OCI-LY3 (cell line): ENCODE measurements around the gene ARHGEF11.

ENCODE experiments used
- H2AFZ ChIP-seq: fragments of 200-600, 300-600 bp; shearing (Covaris generic); 2 replicates; pipeline ENCODE4 v1.6.0; 2014; ENCODE audit warnings: antibody characterized with exemption, low read depth, low read length
- H3K27ac ChIP-seq: fragments of 200-600, 300-600 bp; sonication (generic); 2 replicates; pipeline ENCODE4 v1.5.1; 2014; ENCODE audit warnings: mild to moderate bottlenecking, low read length, moderate library complexity, mixed read lengths
- H3K27me3 ChIP-seq: fragments of 200-600, 300-600 bp; sonication (generic); 2 replicates; pipeline ENCODE4 v1.6.1; 2014; ENCODE audit warnings: low read depth, low read length, mixed read lengths
- H3K36me3 ChIP-seq: fragments of 200-600, 300-600 bp; sonication (generic); replicated peaks from 2 replicates; pipeline ENCODE3; 2014; ENCODE audit warnings: low read depth, low read length, mixed read lengths
- H3K4me1 ChIP-seq: fragments of 300-600, 200-600 bp; sonication (generic); 2 replicates; pipeline ENCODE4 v1.6.1; 2014; ENCODE audit warnings: low read length, mixed read lengths
- H3K4me2 ChIP-seq: fragments of 200-600, 300-600 bp; sonication (generic); 2 replicates; pipeline ENCODE4 v1.6.1; 2014; ENCODE audit warnings: low read length, mixed read lengths
- H3K4me3 ChIP-seq: fragments of 300-600, 200-600 bp; sonication (generic); 2 replicates; pipeline ENCODE4 v1.5.1; 2014; ENCODE audit warnings: antibody characterized with exemption, mild to moderate bottlenecking, low read length, moderate library complexity
- H3K79me2 ChIP-seq: fragments of 300-600, 200-600 bp; shearing (Covaris generic); 2 replicates; pipeline ENCODE4 v1.6.1; 2014; ENCODE audit warnings: mild to moderate bottlenecking, low read length, mixed read lengths
- H3K9ac ChIP-seq: fragments of 300-600, 200-600 bp; shearing (Covaris generic); 2 replicates; pipeline ENCODE4 v1.6.0; 2014; ENCODE audit warnings: mild to moderate bottlenecking, low read length, moderate library complexity
- H3K9me3 ChIP-seq: fragments of 200-600, 300-600 bp; shearing (Covaris generic); 2 replicates; pipeline ENCODE4 v1.6.1; 2014; ENCODE audit warnings: low read length, mixed read lengths; ENCODE audit not compliant: insufficient read depth
- H4K20me1 ChIP-seq: fragments of 200-600, 300-600 bp; sonication (generic); 2 replicates; pipeline ENCODE4 v1.6.1; 2016; ENCODE audit warnings: low read length, mixed read lengths; ENCODE audit not compliant: insufficient read depth
- EZH2phosphoT487 ChIP-seq: fragments of 200-600 bp; shearing (Covaris generic); IDR thresholded peaks from 2 replicates; pipeline ENCODE4 v1.6.1; 2018; ENCODE audit warnings: antibody characterized with exemption, mixed run types, low read depth
- TF ChIP-seq, protein P1 (sequence below): fragments of 200-600, 300-600 bp; sonication (generic); IDR thresholded peaks from 2 replicates; pipeline ENCODE4 v1.5.1; 2014; ENCODE audit warnings: antibody characterized with exemption, low read length, low read depth

The ARHGEF11 gene

DNA sequence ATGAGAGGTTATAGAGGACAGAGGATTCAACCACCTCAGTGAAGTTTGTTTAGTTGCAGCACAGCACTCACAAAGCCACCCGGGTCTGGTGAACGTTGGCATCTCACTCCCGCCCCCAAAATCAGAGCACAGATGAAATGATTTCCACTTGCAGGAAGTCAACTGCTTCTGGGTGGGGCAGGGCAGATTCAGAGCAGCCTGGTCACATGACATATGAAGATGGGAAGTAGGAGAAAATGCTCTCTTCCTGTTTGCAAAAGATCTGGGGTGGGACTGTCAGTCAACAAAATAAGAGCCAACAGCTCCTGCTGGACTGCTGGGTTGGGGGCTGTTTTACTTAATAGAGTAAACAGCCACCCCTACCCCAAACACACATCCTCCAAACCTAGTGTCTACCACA is 81.9 kb downstream of the ARHGEF11 start:
- Histone ChIP-seq H3K4me2 (no peak overlapping the region), H3K9ac (no peak overlapping the region), H3K4me3 (no peak overlapping the region), H2AFZ (no peak overlapping the region), H3K79me2 (no peaks in the 10 kb centered on the region), H3K36me3 (peaks cover 9% of the 10 kb centered on the region), H4K20me1 (no peaks in the 10 kb centered on the region), H3K9me3 (no peaks in the 10 kb centered on the region), H3K27ac (no peak overlapping the region), H3K4me1 (peaks cover 7% of the 10 kb centered on the region; the same call in 1 of the 2 replicates), H3K27me3 (no peaks in the 10 kb centered on the region)
- TF ChIP-seq, protein P1, sequence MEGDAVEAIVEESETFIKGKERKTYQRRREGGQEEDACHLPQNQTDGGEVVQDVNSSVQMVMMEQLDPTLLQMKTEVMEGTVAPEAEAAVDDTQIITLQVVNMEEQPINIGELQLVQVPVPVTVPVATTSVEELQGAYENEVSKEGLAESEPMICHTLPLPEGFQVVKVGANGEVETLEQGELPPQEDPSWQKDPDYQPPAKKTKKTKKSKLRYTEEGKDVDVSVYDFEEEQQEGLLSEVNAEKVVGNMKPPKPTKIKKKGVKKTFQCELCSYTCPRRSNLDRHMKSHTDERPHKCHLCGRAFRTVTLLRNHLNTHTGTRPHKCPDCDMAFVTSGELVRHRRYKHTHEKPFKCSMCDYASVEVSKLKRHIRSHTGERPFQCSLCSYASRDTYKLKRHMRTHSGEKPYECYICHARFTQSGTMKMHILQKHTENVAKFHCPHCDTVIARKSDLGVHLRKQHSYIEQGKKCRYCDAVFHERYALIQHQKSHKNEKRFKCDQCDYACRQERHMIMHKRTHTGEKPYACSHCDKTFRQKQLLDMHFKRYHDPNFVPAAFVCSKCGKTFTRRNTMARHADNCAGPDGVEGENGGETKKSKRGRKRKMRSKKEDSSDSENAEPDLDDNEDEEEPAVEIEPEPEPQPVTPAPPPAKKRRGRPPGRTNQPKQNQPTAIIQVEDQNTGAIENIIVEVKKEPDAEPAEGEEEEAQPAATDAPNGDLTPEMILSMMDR, result no peak
- TF ChIP-seq EZH2phosphoT487, result no peak

DNA sequence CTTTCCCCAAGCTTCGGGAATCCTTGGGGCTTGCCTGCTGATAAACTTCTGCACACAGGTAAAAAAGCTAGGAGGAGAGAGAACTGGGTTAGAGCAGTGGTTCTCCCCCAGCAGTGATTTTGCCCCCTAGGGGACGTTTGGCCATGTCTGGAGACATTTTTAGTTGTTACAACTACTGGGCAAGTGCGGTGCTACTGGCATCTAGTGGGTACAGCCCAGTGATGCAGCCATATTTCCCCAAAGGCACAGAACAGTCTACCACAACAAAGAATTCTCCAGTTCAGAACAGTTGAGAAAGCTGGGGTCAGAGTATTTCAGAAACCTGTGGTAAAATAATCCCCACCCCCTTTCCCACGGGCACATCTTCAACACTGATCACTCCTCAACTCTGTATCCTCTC is 83.8 kb downstream of the ARHGEF11 start:
- H3K4me2 ChIP-seq, result no peak overlapping the region

DNA sequence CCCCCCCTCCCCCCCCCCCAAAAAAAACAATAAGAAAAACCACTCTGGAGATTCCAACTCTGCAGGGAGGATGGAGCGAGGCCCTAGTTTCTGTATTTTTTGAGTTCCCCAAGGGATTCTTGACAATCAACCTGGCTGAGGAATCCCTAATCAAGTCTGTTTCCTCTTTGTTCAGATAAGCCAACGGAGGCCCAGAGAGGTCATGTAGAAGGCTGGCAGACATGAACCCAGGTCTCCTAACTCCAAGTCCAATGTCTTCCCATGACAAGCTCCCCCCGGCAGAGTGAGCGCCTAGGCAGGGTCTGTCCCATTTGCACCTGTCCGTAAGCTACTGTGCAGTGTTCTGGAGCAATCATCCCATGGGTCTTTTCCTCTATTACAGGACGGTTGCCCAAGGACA is 85.6 kb downstream of the ARHGEF11 start:
- no peak overlapping the region for H3K4me2 ChIP-seq
- peaks cover 15% of the 10 kb centered on the region for H3K36me3 ChIP-seq

More for the DNA sequence above, 83.8 kb downstream of the ARHGEF11 start:
- Histone ChIP-seq H4K20me1 (no peaks in the 10 kb centered on the region), H3K4me3 (no peak overlapping the region), H2AFZ (no peak overlapping the region), H3K79me2 (no peaks in the 10 kb centered on the region), H3K36me3 (peaks cover 15% of the 10 kb centered on the region), H3K27ac (no peak overlapping the region), H3K27me3 (no peaks in the 10 kb centered on the region), H3K4me1 (peaks cover 7% of the 10 kb centered on the region; the same call in 1 of the 2 replicates), H3K9me3 (no peaks in the 10 kb centered on the region), H3K9ac (no peak overlapping the region)
- no peak for TF ChIP-seq EZH2phosphoT487
- TF ChIP-seq, protein P1, result peak; percentile 43

DNA sequence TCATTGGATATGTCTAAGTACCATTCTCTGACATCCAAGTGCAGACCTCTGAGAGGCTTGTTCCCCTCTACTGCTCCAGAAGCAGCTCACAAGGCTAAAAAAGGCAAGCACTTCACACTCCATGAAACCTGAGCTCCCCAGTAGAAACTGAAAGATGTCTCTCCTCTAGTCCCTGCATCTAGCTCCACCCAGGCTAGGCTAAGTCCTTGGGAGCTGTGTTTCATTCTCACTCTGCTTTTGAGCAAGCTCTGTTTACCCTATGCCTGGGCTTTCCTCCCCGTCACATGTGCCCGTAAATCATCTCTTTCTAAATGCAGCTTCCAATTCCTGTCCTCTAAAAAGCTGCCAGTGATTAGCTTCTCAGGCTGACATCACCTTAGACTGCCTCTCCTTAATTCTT is 86.1 kb downstream of the ARHGEF11 start:
- no peaks in the 10 kb centered on the region for H4K20me1 ChIP-seq
- H3K27me3 ChIP-seq, result no peaks in the 10 kb centered on the region
- H3K27ac ChIP-seq, result no peak overlapping the region
- no peaks in the 10 kb centered on the region for H3K9me3 ChIP-seq
- H3K4me2 ChIP-seq, result no peak overlapping the region
- no peak overlapping the region for H2AFZ ChIP-seq
- peaks cover 7% of the 10 kb centered on the region; the same call in 1 of the 2 replicates for H3K4me1 ChIP-seq
- H3K79me2 ChIP-seq, result no peaks in the 10 kb centered on the region
- H3K4me3 ChIP-seq, result no peak overlapping the region
- H3K36me3 ChIP-seq, result peaks cover 15% of the 10 kb centered on the region
- no peak overlapping the region for H3K9ac ChIP-seq
- TF ChIP-seq, protein P1, result no peak
- TF ChIP-seq EZH2phosphoT487, result no peak

More for the DNA sequence above, 85.6 kb downstream of the ARHGEF11 start:
- no peak overlapping the region for H3K9ac ChIP-seq
- no peaks in the 10 kb centered on the region for H3K9me3 ChIP-seq
- no peaks in the 10 kb centered on the region for H3K27me3 ChIP-seq
- H3K79me2 ChIP-seq, result no peaks in the 10 kb centered on the region
- H3K4me1 ChIP-seq, result peaks cover 7% of the 10 kb centered on the region; the same call in 1 of the 2 replicates
- H3K4me3 ChIP-seq, result no peak overlapping the region
- TF ChIP-seq, protein P1, result no peak
- TF ChIP-seq EZH2phosphoT487, result no peak
- no peaks in the 10 kb centered on the region for H4K20me1 ChIP-seq
- H2AFZ ChIP-seq, result no peak overlapping the region
- H3K27ac ChIP-seq, result no peak overlapping the region
